ENCODE data around the gene TOP1. TPM values are rescaled to one million over a fixed set of nuclear protein-coding genes. Genes with fewer than 3 reads are reported as not detected.

The TOP1 gene
- total RNA-seq, 4 donors from 2014 or later = 20.2 to 28.5 (median 23.0) TPM

- WGBS = 86% methylated on average over 17 of the region's 24 CpGs
- no peak for DNase-seq (ENCODE audit: extremely low spot score)
- H3K9me3 ChIP-seq = no peaks in the 10 kb centered on the region
- H3K27me3 ChIP-seq = no peaks in the 10 kb centered on the region
- H3K36me3 ChIP-seq = peaks cover 76 to 100% (median 95%) of the 10 kb centered on the region in 4 donors
- no peak overlapping the region for H3K4me3 ChIP-seq
- H3K4me1 ChIP-seq = peaks cover 5 to 25% (median 11%) of the 10 kb centered on the region in 4 donors
- TF ChIP-seq CTCF (IDR thresholded peaks at IDR 0.05) (no peak), POLR2AphosphoS5 (IDR thresholded peaks at IDR 0.05) (no peak), POLR2A (IDR thresholded peaks at IDR 0.05; ENCODE audit: low read depth) (no peak), EP300 (IDR thresholded peaks at IDR 0.05) (no peak)
- H3K27ac ChIP-seq (replicated peaks in 1 of 4) = no peak overlapping the region
- intact Hi-C loops (cut with DNase I) = no loop called here
Observed at GRCh38 chr20:41165001-41165882, 136.6 kb downstream of the TOP1 start.

- no peaks in the 10 kb centered on the region for H3K27me3 ChIP-seq
- intact Hi-C loops (cut with DNase I) = no loop called here
- H3K4me1 ChIP-seq = peaks cover 4 to 16% (median 8%) of the 10 kb centered on the region in 4 donors
- H3K36me3 ChIP-seq = peaks cover 78 to 99% (median 96%) of the 10 kb centered on the region in 4 donors
- 93% methylated on average over 27 of the region's 27 CpGs for WGBS
- peak overlapping the region in 1 of 4 donors; percentile 26 for H3K27ac ChIP-seq (replicated peaks in 1 of 4)
- TF ChIP-seq POLR2AphosphoS5 (IDR thresholded peaks at IDR 0.05) (no peak), CTCF (IDR thresholded peaks at IDR 0.05) (no peak), EP300 (IDR thresholded peaks at IDR 0.05) (no peak), POLR2A (IDR thresholded peaks at IDR 0.05; ENCODE audit: low read depth) (no peak)
- H3K4me3 ChIP-seq = no peak overlapping the region
- no peaks in the 10 kb centered on the region for H3K9me3 ChIP-seq
- no peak for DNase-seq (ENCODE audit: extremely low spot score)
Observed at GRCh38 chr20:41166201-41167117, 137.8 kb downstream of the TOP1 start.

GRCh38 chr20:41167118-41167470 is 138.5 kb downstream of the TOP1 start:
- Histone ChIP-seq H3K4me3 (no peak overlapping the region), H3K36me3 (peaks cover 78 to 99% (median 95%) of the 10 kb centered on the region in 4 donors), H3K4me1 (peaks cover 7 to 16% (median 9%) of the 10 kb centered on the region in 4 donors), H3K9me3 (no peaks in the 10 kb centered on the region), H3K27ac (replicated peaks in 1 of 4) (peak overlapping the region in 1 of 4 donors; percentile 26), H3K27me3 (no peaks in the 10 kb centered on the region)
- WGBS = 93% methylated on average over 3 of the region's 3 CpGs
- intact Hi-C loops (cut with DNase I) = no loop called here
- no peak for TF ChIP-seq CTCF (IDR thresholded peaks at IDR 0.05)
- DNase-seq (ENCODE audit: extremely low spot score) = no peak

GRCh38 chr20:41167481-41168253 is 139.0 kb downstream of the TOP1 start:
- H3K27ac ChIP-seq (replicated peaks in 1 of 4) = peak overlapping the region in 3 of 4 donors; percentile 25 to 46 (median 40)
- H3K9me3 ChIP-seq = no peaks in the 10 kb centered on the region
- no peaks in the 10 kb centered on the region for H3K27me3 ChIP-seq
- intact Hi-C loops (cut with DNase I) = no loop called here
- peaks cover 12 to 18% (median 14%) of the 10 kb centered on the region in 4 donors for H3K4me1 ChIP-seq
- DNase-seq (ENCODE audit: extremely low spot score) = no peak
- TF ChIP-seq POLR2AphosphoS5 (IDR thresholded peaks at IDR 0.05) = no peak
- no peak for TF ChIP-seq CTCF (IDR thresholded peaks at IDR 0.05)
- TF ChIP-seq EP300 (IDR thresholded peaks at IDR 0.05) = no peak
- TF ChIP-seq POLR2A (IDR thresholded peaks at IDR 0.05; ENCODE audit: low read depth) = no peak
- 62% methylated on average over 10 of the region's 11 CpGs for WGBS
- peaks cover 76 to 99% (median 96%) of the 10 kb centered on the region in 4 donors for H3K36me3 ChIP-seq
- H3K4me3 ChIP-seq = no peak overlapping the region
